DND-41 (cell line): ENCODE data around the gene ADCY4.

Experiments
- CTCF ChIP-seq: IDR thresholded peaks from 2 replicates; pipeline ENCODE4 v1.5.1; 2012; ENCODE audit warnings: borderline replicate concordance, low read length, moderate library complexity, mild to moderate bottlenecking; ENCODE audit not compliant: poor library complexity, severe bottlenecking; ENCODE audit errors: extremely low read depth
- EZH2 ChIP-seq: IDR thresholded peaks from 3 replicates; pipeline ENCODE4 v1.6.1; 2012; ENCODE audit warnings: borderline replicate concordance, low read depth, mild to moderate bottlenecking, moderate library complexity, low read length, inconsistent platforms; ENCODE audit not compliant: severe bottlenecking

- TF ChIP-seq CTCF (no peak), EZH2 (no peak)
Measured at GRCh38 chr14:24325963-24326362, 8.9 kb downstream of the ADCY4 start.
